GM10266 (cell line): Measurements from ENCODE around the gene BLACAT1.

Experiments used
- DNase-seq: peaks from one replicate; pipeline ENCODE4 v3.0.0; 2012; ENCODE audit errors: extremely low spot score
- TF ChIP-seq, protein P1 (sequence below): IDR thresholded peaks from 2 replicates; pipeline ENCODE4 v1.5.1; 2012; ENCODE audit warnings: mild to moderate bottlenecking, low read depth; ENCODE audit not compliant: control insufficient read depth, insufficient read depth; ENCODE audit errors: missing control alignments

The BLACAT1 gene

DNA sequence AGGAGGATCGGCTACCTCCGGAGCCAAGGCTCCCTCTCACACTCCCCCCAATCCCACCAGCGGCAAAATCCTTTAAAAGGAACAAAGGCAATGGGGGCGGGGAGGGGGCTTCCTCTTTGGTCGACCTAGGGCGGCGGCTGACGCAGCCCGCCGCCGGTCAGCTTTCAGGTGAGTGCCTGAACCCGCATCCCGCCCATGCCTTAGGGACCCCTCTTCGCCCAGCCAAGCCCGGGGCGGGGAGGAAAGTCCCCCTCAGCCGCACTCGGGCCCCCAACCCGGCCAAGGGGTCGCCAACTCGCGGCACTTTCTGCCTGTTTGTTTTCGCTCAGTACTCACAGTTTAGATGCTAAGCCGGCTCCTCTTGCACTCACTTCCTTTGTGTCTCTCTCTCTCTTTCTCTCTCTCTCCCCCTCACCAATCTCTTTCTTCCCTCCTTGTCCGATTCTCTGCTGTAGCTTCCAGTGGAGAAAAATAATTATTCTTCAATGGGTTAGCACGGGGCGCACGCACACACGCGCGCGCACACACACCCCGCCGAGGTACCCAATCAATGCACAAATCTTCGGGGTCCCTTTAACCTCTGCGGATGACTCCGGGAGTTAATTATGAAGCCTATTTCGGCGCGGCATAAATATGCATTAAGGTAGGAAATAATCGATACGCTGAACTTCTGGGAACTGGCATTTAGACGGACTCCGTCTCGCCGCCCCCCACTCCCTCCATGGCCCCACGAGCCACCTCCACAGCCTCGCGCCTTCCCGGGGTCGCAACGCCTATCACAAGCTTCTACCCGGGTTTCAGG is at the start of gene BLACAT1:
Gene BLACAT1, minus strand, starts transcription at position 465 of the 802 bp plus-strand sequence.
- no peak for DNase-seq
- TF ChIP-seq, protein P1, sequence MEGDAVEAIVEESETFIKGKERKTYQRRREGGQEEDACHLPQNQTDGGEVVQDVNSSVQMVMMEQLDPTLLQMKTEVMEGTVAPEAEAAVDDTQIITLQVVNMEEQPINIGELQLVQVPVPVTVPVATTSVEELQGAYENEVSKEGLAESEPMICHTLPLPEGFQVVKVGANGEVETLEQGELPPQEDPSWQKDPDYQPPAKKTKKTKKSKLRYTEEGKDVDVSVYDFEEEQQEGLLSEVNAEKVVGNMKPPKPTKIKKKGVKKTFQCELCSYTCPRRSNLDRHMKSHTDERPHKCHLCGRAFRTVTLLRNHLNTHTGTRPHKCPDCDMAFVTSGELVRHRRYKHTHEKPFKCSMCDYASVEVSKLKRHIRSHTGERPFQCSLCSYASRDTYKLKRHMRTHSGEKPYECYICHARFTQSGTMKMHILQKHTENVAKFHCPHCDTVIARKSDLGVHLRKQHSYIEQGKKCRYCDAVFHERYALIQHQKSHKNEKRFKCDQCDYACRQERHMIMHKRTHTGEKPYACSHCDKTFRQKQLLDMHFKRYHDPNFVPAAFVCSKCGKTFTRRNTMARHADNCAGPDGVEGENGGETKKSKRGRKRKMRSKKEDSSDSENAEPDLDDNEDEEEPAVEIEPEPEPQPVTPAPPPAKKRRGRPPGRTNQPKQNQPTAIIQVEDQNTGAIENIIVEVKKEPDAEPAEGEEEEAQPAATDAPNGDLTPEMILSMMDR = no peak

- TF ChIP-seq, protein P1 = no peak
- no peak for DNase-seq
Observed at GRCh38 chr1:205505076-205505729, 49.4 kb upstream of the BLACAT1 start.

DNA sequence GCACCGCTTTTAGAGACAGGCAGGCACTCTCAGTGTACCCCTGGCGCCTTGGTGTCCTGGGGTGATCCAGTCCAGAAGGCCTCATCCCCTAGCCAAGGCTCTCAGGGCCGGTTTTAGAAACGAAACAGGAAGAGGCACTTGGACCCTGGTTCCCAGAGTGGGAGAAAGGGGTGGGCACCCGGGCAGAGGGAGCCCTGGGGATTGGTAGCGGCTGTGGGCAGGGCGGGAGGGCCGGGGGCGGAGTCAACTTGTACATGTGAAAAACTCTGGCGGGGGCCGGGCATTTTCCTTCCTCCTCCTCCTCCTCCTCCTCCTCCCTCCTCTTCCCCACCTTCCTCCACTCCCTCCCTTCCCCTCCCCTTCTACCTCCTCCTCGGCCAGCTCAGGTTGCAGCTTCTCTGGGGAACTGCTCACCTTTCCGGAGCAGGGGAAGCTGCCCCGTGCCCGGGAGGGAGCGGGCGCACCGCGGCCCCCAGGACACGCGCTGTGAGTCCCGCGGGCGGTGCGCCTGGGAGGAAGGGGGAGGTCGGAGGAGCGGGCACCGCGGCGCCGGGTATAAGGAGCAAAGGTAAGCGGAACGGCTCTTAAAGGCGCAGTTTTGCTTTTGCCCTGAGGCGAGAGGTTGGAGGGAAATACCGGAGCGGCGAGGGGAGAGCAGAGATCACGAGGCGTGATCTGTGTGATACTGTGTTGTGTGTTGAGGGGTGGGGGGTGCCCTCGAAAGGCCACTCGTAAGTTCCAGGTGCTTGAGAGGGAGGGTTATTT is 48.6 kb upstream of the BLACAT1 start, which contains the start of gene CDK18:
Gene CDK18, plus strand, starts transcription at position 359 of the 765 bp plus-strand sequence. CDS start 18,499 bp downstream, outside the sequence.
- no peak for DNase-seq
- TF ChIP-seq, protein P1 = no peak

DNA sequence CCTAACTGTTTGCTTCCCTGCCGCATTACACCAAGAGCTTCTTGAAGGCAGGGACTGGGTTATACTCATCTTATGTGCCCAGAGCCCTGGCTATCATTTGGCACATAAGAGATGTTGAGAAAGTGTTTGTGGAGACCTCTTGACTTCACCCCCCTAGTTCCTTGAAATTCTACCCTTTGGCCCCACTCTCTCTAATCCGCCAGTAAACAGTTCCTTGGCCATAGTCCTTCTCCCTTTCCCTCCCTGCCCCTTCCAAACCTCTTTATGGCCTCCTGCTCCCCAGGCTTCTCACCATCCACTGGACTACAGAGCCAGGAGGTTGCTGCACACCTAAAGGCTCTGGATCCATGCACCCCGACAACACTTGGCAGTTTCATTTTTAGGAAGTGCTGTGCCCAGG is 47.1 kb upstream of the BLACAT1 start:
- DNase-seq = no peak

GRCh38 chr1:205502111-205502810 is 46.4 kb upstream of the BLACAT1 start:
- DNase-seq = no peak
- TF ChIP-seq, protein P1 = no peak

More for the DNA sequence above, 47.1 kb upstream of the BLACAT1 start:
- TF ChIP-seq, protein P1 = no peak

GRCh38 chr1:205500240-205501233 is 44.7 kb upstream of the BLACAT1 start:
- DNase-seq = no peak
- TF ChIP-seq, protein P1 = no peak
